GM19455 (cell line): Measurements from ENCODE around the gene GATA2.

Experiments used
- ATAC-seq: cut with Tn5 transposase; IDR thresholded peaks from one replicate; pipeline ENCODE4 v1.9.1; 2021; ENCODE audit not compliant: unreplicated experiment

The GATA2 gene

DNA sequence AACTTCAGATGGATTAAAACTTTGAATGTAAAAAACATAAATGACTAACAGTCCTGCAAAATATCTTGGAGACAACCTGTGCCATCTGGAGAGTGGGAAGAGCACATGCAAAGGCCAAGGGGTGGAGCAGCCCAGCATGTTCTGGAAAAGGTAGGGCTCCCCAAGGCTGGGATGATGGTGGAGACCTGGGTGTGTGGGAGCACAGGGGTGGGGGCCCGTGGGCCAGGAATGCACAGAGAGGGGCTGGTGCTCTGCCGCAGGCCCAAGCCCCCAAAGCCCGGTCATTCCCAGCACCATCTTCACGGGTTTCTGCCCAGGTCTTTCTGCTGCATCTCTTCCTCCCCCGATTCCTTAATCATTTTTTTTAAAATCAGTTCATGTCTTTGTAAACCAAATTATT is 9.7 kb upstream of the GATA2 start:
- no peak for ATAC-seq

DNA sequence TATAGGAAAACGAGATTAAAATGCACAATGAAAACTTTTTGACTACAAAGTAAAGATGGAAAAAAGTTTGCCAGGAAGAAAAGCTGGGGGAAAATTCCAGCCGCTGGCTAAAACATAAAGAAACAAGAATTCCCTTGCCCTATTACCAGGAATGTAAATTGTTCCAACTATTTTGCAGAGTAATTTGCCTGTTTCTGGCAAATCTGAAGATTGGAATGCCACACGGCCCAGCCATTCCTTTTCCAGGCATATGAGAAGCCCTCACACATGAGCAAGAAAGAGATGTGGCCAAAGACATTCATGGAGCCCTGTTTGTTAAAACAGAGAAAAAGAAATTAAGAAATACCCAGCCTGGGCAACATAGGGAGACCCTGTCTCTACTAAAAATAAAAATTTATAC is 8.4 kb upstream of the GATA2 start:
- ATAC-seq, result no peak

DNA sequence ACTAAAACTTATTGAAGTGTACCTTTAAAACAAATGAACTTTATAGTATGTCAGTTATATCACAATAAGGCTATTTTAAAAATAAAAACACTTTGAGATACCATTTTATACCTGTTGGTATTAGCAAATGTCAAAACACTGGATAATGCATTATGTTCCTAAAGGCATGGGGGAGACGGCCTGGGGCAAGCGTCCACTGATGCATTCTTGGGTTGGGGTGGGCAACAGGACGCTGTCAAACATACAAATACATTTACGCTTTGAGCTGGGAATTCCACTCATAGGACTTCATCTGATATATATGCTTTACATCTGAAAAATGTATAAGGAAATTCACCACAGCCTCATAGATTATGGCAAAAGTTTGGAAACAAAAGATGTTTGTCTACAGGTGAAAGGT is 7.6 kb upstream of the GATA2 start:
- ATAC-seq, result no peak

DNA sequence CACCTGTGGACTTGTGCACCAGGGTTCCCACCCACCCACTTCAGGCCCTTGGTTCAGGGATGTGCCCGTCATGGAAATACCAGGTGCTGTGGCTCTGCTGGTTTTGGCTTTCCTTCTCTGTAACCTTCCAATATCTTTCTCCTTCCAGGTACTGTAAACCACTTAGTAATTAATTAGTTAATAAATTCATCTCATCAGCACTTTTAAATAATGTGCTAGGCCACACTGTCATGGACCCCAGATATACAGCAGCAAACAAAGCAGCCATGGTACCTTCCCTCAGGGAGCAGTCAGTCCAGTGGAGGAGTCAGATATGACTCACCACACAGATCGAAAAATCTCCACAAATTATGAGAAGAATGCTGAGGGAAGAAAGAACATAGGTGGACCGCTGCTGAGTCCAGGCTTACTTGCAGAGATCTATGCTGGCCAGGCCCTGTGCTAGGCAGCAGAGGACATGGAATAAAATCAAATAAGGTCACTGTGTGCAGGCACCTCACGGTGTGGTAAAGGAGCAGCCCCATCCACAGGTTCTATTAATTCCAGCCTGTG is 6.8 kb upstream of the GATA2 start:
- no peak for ATAC-seq

DNA sequence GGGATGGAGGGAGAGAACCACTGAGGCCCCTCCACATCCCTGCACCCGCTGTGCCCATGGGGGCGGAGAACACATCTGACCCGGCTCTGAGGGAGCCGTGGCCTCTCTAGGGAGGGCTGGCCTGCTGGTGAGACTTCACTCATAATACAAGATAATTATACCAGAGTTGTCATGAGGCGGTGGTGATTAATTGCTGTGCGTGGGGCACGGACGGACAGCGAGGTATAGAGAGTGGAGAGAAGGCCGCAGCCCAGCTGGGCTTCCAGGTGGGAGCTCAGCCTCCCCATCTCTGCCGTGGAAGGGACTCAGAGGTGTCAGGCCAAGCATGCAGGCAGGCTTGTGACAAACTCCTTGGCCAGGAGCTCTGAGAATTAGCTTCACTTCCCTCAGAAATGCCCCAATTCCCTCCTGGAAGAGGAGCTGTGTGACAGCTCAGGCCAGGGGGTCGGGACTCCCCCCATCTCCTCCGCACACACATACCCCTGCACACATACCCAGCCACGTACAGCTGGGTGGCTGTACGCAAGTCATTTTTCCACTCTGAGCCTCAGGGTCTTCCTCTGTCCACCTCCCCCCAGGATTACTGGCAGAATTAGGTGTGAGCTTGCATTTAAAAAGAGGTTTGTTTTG is 6.0 kb upstream of the GATA2 start:
- no peak for ATAC-seq

DNA sequence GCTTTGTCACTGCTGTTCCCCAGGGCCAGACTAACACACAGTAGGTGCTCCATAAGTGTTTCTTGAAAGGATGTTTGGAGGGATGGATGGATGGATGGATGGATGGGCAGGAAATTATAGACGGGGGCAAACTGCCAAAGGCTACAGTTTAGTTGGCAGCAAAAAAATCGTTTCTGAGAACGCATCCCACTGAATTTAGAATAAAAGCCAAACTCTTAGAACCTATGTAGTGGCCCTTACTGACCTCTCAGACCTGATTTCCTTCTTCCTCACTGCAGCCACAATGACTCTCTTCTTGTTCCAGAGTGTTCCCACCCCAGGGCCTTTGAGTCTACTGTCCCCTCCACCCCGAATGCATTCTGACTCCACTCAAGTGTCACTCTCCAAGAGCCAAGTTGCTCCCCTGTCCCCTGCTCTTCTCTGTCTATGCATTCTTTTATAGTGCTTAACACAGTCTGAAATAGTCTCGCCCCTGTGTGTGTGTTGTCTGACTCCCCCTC is 5.2 kb upstream of the GATA2 start:
- ATAC-seq, result no peak

DNA sequence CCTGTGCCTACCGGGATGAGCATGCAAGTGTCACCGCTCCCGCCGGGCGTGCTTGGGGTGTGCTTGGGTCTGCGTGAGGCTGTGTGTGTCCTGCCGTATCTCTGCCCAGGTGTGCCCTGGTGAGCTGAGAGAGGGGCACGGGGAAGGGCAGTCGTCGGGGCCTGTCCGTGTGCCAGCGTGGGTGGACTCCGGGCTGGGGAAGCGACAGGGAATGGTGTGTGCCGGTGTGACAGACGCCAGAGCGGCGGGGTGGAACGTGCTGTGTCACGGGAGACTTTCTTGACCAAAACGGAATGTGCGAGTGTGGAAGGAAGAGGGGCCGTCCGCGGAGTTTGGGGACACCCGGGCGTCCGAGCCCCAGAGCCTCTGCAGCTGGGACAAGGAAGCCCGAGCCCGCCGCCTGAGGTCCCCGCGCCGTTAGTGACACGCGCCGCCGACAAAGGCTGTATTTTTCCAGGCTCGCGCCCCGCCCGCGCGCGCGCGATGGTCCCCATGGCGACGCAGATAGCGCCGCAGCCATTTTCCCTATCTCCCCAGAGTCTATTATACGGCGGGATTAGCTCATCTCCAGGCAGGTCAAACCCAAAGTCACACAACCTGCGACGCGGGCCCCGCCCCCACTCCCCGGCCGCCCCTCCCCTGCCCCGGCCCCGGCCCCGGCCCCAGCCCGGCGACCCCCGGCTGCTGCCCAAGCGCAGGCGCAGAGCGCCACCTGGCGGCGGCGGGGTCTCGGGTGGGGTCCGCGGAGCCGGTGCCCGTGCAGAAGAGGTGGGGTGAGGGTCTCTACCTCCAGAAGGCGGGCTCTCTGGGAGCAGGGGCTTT is 4.5 kb upstream of the GATA2 start:
- no peak for ATAC-seq

DNA sequence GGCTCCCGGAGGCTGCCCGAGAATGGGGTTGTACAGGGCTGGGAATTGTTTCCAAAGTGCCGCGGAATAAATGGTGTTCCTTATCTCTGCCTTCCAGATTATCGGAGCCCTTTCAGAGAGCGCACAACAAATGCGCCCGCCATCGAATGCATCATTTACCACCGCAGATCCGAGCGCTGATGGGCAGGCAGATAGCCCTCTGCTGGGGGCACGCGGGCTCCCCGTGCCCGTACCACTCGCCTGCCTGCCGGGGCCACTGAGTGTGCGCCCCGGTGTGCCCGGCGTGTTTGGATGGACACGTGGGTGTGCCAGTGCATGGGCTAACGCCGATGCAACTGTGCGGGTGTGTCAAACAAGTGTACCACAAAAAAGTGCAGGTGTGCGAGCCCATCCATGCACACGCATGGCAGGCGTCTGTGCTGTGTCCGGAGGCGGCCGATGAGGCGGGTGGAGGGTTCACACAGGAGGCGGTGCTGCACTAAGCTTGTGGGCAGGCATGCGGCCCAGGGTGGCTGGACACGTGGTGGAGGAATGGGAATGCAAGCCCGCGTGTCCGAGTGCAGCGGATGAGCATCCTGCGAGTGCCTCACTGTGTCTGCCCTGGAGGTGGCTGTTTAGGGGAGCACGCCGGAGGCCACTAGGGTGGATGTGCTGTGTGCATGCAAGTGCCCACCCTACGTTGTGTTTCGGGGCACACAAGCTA is 3.8 kb upstream of the GATA2 start:
- ATAC-seq, result no peak

GRCh38 chr3:128496019-128496601 is 3.1 kb upstream of the GATA2 start:
- ATAC-seq, result no peak

- no peak for ATAC-seq
These were observed 2.5 kb upstream of the GATA2 start for GRCh38 chr3:128495435-128495970.

DNA sequence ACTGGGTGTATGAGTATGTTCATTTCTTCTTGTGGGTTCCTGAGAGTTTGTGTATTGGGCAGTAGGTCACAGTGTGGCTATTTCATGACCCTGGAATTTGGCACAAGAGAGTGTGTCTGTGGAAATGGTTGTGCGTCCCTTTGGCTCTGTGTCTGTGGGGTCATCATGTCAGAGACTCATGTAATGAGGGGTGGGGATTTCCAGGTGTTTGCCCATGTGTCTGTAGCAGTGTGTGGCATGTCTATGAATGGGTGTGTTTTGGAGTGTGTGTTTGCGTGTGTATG is 1.3 kb upstream of the GATA2 start:
- no peak for ATAC-seq

DNA sequence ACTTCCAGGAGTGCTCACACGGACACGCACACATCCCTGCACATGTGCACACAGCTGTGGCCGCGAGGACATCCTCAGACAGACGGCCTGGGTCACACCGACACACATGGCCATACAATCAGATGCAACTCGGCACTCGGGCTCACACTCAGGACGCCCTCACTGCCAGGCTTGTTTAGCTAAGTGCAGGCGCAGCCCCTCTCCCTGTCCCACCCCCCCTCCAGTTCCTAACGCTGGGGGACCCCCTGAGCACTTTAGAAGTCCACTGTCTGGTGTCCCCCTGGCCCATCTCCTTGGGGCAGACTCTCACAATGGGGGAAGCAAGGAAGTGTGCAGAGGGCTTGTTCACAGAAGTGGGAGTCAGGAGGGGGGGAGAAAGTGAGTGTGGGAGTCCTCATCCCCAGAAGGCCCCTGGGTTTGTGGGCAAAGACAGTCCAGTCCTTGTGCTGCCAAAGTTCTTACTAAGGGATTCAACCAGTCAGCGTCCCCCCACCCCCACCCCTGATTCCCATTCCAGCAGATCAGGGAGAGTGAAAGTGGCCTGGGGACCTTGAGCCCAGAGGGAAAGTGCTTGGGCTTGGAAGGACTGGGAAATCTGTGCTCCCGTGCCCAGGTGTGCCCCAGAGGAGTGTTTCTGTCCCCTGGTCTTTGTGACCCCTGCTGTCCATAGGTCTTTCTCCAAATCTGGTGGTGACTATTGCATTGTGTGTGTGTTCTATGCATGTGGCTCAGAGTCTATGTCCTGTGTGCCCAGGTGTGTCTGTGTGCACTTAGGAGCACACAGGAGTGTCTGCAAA is 767 bp upstream of the GATA2 start:
- no peak for ATAC-seq

DNA sequence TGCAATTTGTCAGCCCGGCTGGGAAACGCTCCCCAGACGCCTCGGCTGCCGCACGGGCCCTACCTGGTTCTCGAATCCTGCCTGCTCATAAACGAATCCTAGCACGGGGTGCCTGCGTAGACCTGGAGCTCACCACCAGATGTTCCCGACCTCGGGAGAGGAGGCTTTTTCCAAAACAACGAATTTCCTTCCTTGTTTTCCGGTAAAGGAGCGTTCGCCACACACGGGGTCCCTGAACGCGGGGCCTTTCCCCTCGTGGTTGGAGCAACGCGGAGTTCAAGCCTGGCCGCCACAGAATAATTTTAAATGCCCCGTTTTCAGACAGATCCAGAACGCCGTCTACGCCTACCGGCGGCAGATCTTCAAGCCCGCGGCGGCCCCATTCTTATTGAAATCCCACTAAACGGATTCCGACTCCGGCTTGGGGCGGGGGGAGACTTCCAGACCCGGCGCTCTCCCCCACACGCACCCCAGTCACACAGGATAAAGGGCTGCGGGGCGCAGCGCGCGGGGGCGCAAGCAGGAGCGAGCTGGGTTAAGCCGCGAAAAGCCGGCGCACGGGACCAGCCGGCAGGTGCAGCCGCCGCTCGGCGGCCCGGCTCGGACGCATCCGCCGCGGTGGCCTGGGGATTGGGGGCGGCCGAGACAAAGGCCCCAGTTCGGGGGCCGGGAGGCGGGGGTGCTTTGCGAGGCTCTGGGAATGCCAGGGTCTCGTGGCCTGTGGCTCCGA is 895 bp downstream of the GATA2 start:
- ATAC-seq, result no peak

DNA sequence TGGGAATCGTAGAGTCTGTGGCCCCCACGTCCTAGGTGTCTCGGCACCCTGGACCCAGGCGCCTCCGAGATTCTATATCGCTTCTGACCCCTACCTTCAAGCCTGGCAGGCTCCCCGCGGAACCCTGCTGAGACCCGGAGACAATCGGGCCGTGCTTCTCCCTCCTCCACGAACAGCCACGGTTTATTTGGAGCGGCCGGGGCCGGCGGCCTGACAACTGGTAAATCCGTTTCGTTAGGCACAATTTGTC is 1.4 kb downstream of the GATA2 start:
- no peak for ATAC-seq

GRCh38 chr3:128490915-128491690 is 1.9 kb downstream of the GATA2 start:
- no peak for ATAC-seq

- no peak for ATAC-seq
These were observed 2.4 kb downstream of the GATA2 start for GRCh38 chr3:128490650-128490914.

DNA sequence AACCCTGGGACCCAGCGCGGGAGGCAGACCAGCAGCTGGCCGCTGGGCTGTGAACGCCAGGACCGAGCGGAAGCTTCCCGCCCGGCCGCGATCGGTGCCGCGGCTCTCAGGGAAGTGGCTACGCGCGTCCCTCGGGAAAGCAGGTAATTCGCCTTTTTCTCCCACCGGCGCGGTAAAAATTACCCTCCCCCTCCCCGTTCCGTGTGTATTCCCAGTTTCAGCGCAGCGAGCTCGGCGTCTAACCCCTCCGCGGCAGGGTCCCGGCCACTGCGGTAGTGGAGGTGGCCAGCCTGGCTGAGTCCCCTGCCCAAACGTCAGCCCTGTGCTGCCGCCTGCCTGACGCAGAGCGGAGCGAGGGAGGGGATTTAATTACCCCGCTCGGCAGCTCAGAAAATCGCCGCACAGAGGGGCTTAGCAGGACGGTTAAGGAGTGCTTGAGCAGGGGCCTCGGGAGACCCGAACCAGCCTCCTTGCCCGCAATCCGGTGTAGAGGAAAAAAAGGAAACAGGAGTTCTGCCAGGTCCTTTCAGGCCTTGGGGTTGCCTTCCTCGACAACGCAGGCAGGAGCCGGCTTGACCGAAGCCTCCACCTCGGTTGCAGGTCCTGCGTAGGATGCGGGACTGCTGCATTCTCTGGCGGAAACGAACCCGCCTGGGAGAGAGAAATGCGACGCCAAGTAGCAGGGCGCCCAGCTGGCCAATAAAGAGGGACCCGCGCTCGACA is 2.9 kb downstream of the GATA2 start:
- no peak for ATAC-seq

- no peak for ATAC-seq
These were observed 3.4 kb downstream of the GATA2 start for GRCh38 chr3:128489674-128489926.

DNA sequence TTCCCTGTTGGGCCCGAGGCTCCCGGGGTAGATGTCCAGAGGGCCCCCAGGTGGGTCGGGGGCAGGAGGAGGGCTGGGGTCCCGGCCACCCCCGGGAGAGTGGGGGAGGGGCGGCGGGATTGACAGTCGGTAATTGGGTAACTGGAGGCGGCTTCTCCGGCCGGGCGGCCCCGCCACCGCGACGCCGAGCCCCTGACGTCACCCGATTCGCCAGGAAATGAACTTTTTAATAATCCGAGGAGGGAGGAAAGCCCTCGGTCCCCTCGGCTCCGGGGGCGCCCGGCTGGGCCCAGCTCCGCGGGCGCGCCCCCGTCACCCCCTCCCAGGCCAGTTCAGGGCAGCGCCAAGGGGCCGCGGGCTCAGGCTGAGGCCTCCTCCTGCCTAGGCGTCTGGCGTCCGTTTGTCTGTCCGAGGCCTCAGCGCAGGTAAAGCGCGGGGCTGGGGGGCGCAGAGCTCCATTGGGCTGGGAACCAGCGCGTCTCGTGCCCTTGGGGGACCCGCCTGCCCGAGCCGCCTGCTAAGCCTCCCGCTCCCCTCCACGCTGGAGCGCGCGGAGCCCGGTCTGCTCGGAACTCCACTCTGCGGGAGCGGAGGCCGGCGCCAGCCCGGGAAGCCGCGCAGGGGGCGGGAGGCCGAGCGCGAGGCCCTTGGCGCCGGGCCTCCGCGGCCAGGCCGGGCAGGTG is 3.9 kb downstream of the GATA2 start:
- ATAC-seq, result no peak
